Measurements from ENCODE around the gene MED12.

The MED12 gene

GRCh38 chrX:71107762-71108360 is 10.5 kb upstream of the MED12 start:
- no peak for DNase-seq

- DNase-seq, result no peak
Measured at GRCh38 chrX:71109051-71109450, 9.3 kb upstream of the MED12 start.

DNA sequence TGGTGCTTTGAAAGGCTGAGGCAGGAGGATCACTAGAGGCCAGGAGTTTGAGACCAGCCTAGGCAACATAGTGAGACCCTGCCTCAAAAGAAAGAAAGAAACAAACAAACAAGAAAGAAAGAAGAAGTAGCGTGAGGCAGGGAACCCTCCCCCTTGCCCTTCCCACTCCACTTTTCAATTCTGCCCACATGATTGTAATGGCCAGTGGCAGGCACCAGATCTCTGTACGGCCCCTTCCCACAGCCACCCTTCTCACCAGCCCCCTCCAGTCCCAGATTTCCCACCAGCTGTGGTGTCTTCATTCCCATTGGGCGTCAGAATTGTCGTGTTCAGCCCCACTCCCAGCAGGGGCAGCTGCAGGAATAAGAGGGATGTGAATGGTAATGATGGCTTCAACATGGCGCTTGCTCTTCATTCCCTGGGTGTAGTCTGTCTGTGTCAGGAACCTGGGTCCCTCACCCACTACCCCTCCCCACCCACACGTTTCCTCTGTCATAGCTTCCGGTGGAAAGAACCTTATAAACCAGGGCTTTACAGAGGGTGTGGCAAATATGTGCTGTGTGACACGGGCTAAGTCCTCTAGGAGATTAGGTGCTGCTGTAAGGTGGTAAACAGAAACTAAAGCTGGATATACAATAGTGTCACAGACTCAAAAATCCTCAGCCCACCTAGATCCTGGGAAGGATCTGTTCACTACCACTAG is 7.1 kb upstream of the MED12 start, which contains the start of gene IL2RG:
Gene IL2RG, minus strand, starts transcription at position 437 of the 703 bp plus-strand sequence. Its CDS starts 38 bp downstream, at position 399.
- DNase-seq, result no peak

- no peak for DNase-seq
Measured at GRCh38 chrX:71111921-71112431, 6.4 kb upstream of the MED12 start.

- DNase-seq, result no peak
Measured at GRCh38 chrX:71117358-71117757, 1.0 kb upstream of the MED12 start.

DNA sequence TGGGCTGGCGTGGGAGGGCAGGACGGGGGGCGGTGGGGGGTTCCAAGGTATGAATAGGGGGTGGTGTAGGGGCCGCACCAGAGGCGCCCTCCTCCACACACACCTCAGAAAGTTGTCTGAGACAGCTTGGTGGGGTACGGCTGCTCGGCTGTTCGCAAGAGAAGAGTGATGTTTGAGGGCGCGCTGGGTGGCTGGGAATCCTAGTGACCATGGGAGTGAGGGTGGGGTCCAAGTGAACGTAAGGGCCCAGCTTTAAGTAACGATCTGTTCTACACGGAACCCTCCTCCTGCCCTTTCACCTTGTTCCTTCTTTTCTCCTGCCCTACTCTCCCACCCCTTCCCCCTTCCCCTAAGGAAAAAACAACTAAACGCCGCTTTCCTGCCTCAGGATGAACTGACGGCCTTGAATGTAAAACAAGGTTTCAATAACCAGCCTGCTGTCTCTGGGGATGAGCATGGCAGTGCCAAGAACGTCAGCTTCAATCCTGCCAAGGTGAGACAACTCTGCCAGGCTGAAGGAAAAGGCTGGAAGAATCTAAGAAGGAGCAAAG is 664 bp downstream of the MED12 start:
- no peak for DNase-seq

- no peak for DNase-seq
Measured at GRCh38 chrX:71128166-71128833, 9.9 kb downstream of the MED12 start.

- DNase-seq, result no peak
Measured at GRCh38 chrX:71128915-71129765, 10.7 kb downstream of the MED12 start.

DNA sequence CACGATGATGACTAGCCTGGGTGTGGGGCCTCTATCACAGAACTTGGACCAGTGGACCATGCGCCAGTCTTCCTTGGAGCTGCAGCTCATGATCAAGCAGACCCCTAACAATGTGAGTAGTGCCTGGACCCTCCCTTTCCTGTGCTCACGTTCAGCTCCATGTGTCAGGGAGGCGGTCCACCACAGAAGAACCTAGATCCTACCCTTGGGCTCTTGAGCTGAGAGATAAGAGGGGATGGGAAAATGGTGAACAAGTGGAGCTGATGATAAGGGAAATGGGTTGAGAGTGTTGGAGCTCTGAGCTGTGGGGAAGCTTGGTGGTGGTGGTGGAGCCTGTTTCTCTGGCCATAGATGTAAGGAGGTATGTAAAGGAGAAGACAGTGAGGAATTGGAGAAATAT is 13.1 kb downstream of the MED12 start:
- DNase-seq, result no peak

- no peak for DNase-seq
Measured at GRCh38 chrX:71140440-71140839, 22.0 kb downstream of the MED12 start.

GRCh38 chrX:71143508-71143907 is 25.1 kb downstream of the MED12 start:
- DNase-seq, result no peak

GRCh38 chrX:71144651-71145050 is 26.3 kb downstream of the MED12 start, which contains the start of gene NLGN3:
NLGN3 (plus strand) TSS chrX:71144841; CDS start chrX:71147750, 2,909 bp downstream.
- no peak for DNase-seq

DNA sequence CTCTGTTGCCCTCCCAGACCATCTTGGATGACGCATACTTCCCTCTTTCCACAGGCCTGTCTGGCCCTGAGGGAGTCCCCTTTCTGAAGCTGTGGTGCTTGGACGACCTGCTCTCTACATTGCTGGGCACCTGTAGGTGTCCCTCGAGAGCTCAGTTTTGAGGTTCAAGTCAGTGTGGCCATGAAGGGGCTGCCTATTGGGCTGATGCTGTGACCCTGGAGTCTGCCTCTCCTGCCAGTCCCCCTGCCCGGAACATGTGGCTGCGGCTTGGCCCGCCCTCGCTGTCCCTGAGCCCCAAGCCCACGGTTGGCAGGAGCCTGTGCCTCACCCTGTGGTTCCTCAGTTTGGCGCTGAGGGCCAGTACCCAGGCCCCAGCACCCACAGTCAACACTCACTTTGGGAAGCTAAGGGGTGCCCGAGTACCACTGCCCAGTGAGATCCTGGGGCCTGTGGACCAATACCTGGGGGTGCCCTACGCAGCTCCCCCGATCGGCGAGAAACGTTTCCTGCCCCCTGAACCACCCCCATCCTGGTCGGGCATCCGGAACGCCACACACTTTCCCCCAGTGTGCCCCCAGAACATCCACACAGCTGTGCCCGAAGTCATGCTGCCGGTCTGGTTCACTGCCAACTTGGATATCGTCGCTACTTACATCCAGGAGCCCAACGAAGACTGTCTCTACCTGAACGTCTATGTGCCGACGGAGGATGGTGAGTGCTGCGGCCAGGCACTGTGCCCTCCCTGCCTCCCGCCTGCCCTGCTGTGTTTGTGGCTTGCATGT is 29.3 kb downstream of the MED12 start:
- no peak for DNase-seq

GRCh38 chrX:71148278-71148663 is 29.9 kb downstream of the MED12 start:
- no peak for DNase-seq

DNA sequence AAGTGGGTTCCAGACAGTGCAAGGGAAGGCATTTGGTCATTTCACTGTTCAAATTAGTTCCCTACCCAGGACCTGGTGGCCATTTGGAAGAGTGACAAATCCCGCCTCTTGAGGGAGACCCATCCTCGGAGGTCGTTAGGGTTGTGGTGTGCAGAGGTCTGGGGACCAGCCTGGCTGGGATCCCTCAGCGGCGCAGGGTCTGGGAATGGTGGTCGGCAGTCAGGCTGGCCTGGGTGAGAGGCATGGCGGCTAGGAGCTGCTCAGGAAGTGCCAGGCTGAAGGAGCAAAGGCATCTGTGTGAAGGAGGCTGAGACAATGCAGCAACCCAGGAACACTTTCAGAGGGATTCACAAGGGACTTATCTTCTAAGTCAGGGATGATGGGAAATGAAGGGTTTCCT is 33.0 kb downstream of the MED12 start:
- DNase-seq, result no peak

DNA sequence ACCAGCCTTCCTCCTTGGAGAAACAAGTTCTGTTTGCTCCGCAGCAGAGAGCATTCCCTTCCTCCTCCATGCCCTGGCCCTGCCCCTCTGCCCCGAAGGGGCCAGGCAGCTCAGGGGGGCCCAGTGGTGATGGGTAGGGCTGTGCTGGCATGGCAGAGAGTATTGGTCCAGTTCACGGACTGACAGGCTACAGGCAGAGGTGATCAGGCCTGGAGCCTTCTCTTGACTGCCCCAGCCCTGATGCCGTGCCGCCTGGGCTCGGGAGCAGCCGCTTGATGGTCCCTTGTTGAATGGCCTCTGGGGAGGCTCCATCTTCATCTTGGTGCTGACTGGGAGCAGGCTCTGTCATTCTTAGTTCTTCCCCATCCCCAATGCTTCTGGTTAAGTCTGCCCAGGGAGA is 35.8 kb downstream of the MED12 start:
- no peak for DNase-seq

DNA sequence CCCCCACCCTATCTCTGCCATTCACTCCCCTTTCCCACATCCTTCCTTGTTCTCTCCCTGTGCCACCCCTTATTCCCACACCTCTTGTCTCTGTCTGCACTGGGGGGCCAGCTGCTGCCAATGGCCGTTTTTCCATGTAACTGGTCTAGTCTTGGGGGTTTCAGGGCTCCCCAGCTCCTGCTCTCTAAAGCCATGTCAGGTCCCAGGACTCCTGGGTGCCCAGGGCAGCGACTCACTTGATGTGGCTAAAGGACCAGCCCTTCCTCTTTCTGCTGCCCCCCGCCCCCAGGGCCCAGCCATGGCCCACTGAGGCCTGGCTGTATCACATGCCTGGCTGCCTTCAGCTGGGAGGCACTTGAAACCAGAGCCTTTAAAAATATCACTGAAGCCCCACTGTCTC is 36.2 kb downstream of the MED12 start:
- no peak for DNase-seq

- no peak for DNase-seq
Measured at GRCh38 chrX:71158603-71159002, 40.2 kb downstream of the MED12 start.

DNA sequence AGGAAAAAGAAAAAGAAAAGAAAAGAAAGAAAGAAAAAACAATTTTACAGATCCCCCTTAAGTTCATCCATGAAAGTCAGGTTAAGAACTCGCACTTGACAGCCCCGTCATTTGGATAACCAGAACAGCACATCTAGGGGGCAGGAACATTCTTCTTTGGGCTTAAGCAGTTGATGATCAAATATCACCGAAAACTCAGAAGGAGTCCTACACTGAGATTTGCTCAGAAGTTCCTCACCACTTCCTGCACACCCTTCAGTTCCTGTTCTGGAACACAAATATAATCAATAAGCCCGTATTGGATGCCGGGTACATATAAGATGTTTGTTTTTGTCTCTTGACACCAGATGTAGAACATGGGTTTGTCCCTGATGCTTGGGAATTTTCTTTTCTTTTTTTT is 40.9 kb downstream of the MED12 start:
- DNase-seq, result no peak

GRCh38 chrX:71160475-71160874 is 42.1 kb downstream of the MED12 start:
- DNase-seq, result no peak

DNA sequence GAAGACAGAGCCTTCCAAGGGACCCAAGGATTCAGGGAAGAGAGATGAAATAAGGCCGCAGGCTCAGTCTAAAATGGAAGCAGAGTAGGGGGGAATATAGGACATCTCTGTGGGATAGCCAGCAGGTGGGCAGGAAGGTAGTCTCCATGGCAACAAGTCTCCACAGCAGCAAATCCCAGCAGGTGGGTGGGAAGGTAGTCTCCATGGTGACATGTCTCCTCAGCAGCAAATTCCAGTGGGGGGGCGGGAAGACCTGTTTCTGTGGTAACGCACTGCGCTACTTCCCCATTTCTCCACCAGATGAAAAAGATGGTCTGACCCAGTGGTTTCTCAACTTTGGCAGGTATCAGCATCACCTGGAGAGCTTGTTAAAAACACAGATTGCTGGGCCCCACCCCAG is 44.6 kb downstream of the MED12 start:
- DNase-seq, result no peak

GRCh38 chrX:71164071-71164470 is 45.7 kb downstream of the MED12 start:
- DNase-seq, result no peak
